ENCODE measurements around the gene COL4A2. TPM values are rescaled to one million over a fixed set of nuclear protein-coding genes. Genes with fewer than 3 reads are reported as not detected.

Gene COL4A2
- total and polyA plus RNA-seq, 4 donors, result 8.0 to 45.2 (median 40.3) TPM

GRCh38 chr13:110390567-110390966 is 83.5 kb downstream of the COL4A2 start:
- no peak overlapping the region for H3K27ac ChIP-seq (ENCODE audit: low read depth in 1 of 2, low read length in 2 of 2)
- H3K36me3 ChIP-seq (ENCODE audit: control insufficient read depth in 4 of 4, insufficient read depth in 3 of 4, low read depth in 1 of 4, low read length in 3 of 4), result no peaks in the 10 kb centered on the region
- no peak overlapping the region for H3K4me3 ChIP-seq (ENCODE audit: low read depth in 1 of 3, low read length in 3 of 3)
- no peak overlapping the region for H3K9ac ChIP-seq (ENCODE audit: low read depth in 1 of 2, low read length in 2 of 2)
- no peaks in the 10 kb centered on the region for H3K4me1 ChIP-seq (ENCODE audit: control insufficient read depth in 4 of 4, insufficient read depth in 4 of 4, low read length in 3 of 4)
- TF ChIP-seq HNF4G (IDR thresholded peaks at IDR 0.05) (no peak), HNF4A (conservative IDR thresholded peaks at IDR 0.05) (no peak)
- H3K9me3 ChIP-seq (ENCODE audit: control insufficient read depth in 4 of 4, low read length in 3 of 4), result peaks cover 0 to 4% (median 0%) of the 10 kb centered on the region in 4 donors
- H3K27me3 ChIP-seq (ENCODE audit: control insufficient read depth in 4 of 4, insufficient read depth in 4 of 4, low read length in 3 of 4), result no peaks in the 10 kb centered on the region
- no peak for DNase-seq (ENCODE audit: low spot score)
- 82% methylated on average over 5 of the region's 5 CpGs for WGBS

- TF ChIP-seq JUND (IDR thresholded peaks at IDR 0.05) (no peak), HNF4A (conservative IDR thresholded peaks at IDR 0.05) (no peak), ATF3 (IDR thresholded peaks at IDR 0.05) (no peak), SP1 (IDR thresholded peaks at IDR 0.05) (no peak), GABPA (IDR thresholded peaks at IDR 0.05 in 1 of 2, conservative IDR thresholded peaks at IDR 0.05 in 1 of 2) (no peak), CTCF (IDR thresholded peaks at IDR 0.05; ENCODE audit: low read depth, low read length, missing input control) (no peak), NR2F2 (IDR thresholded peaks at IDR 0.05) (no peak), TAF1 (conservative IDR thresholded peaks at IDR 0.05) (no peak), ZBTB33 (IDR thresholded peaks at IDR 0.05) (no peak), YY1 (IDR thresholded peaks at IDR 0.05) (no peak)
- Histone ChIP-seq H3K9me3 (ENCODE audit: control insufficient read depth in 4 of 4, low read length in 3 of 4) (peaks cover 0 to 4% (median 0%) of the 10 kb centered on the region in 4 donors), H3K36me3 (ENCODE audit: control insufficient read depth in 4 of 4, insufficient read depth in 3 of 4, low read depth in 1 of 4, low read length in 3 of 4) (no peaks in the 10 kb centered on the region), H3K27ac (ENCODE audit: low read depth in 1 of 2, low read length in 2 of 2) (no peak overlapping the region), H3K9ac (ENCODE audit: low read depth in 1 of 2, low read length in 2 of 2) (no peak overlapping the region), H3K4me3 (ENCODE audit: low read depth in 1 of 3, low read length in 3 of 3) (no peak overlapping the region), H3K27me3 (ENCODE audit: control insufficient read depth in 4 of 4, insufficient read depth in 4 of 4, low read length in 3 of 4) (no peaks in the 10 kb centered on the region), H3K4me1 (ENCODE audit: control insufficient read depth in 4 of 4, insufficient read depth in 4 of 4, low read length in 3 of 4) (no peaks in the 10 kb centered on the region)
- no peak for DNase-seq (ENCODE audit: low spot score)
- WGBS, result 96% methylated on average over 6 of the region's 6 CpGs
Observed at GRCh38 chr13:110391273-110391672, 84.2 kb downstream of the COL4A2 start.

- H3K9ac ChIP-seq (ENCODE audit: low read depth in 1 of 2, low read length in 2 of 2), result no peak overlapping the region
- H3K27ac ChIP-seq (ENCODE audit: low read depth in 1 of 2, low read length in 2 of 2), result no peak overlapping the region
- H3K4me3 ChIP-seq (ENCODE audit: low read depth in 1 of 3, low read length in 3 of 3), result no peak overlapping the region
- TF ChIP-seq CTCF (IDR thresholded peaks at IDR 0.05; ENCODE audit: low read depth, low read length, missing input control), result no peak
- TF ChIP-seq NR2F2 (IDR thresholded peaks at IDR 0.05), result no peak
- TF ChIP-seq ATF3 (IDR thresholded peaks at IDR 0.05), result no peak
- no peak for TF ChIP-seq FOXA2 (IDR thresholded peaks at IDR 0.05)
- TF ChIP-seq MAX (IDR thresholded peaks at IDR 0.05), result no peak
- TF ChIP-seq GABPA (IDR thresholded peaks at IDR 0.05 in 1 of 2, conservative IDR thresholded peaks at IDR 0.05 in 1 of 2), result no peak
- TF ChIP-seq HNF4G (IDR thresholded peaks at IDR 0.05), result no peak
- TF ChIP-seq EGR1 (IDR thresholded peaks at IDR 0.05; ENCODE audit: low read depth in 2 of 2), result no peak
- TF ChIP-seq SP1 (IDR thresholded peaks at IDR 0.05), result no peak
- no peak for TF ChIP-seq ZBTB33 (IDR thresholded peaks at IDR 0.05)
- no peak for TF ChIP-seq HNF4A (conservative IDR thresholded peaks at IDR 0.05)
- no peak for TF ChIP-seq RAD21 (IDR thresholded peaks at IDR 0.05)
- no peak for TF ChIP-seq RXRA (IDR thresholded peaks at IDR 0.05)
Observed at GRCh38 chr13:110392510-110393240, 85.6 kb downstream of the COL4A2 start.

More at GRCh38 chr13:110392510-110393240, 85.6 kb downstream of the COL4A2 start:
- H3K27me3 ChIP-seq (ENCODE audit: control insufficient read depth in 4 of 4, insufficient read depth in 4 of 4, low read length in 3 of 4), result no peaks in the 10 kb centered on the region
- DNase-seq (ENCODE audit: low spot score), result no peak
- WGBS, result 61% methylated on average over 7 of the region's 7 CpGs
- peaks cover 0 to 4% (median 0%) of the 10 kb centered on the region in 4 donors for H3K9me3 ChIP-seq (ENCODE audit: control insufficient read depth in 4 of 4, low read length in 3 of 4)
- no peaks in the 10 kb centered on the region for H3K4me1 ChIP-seq (ENCODE audit: control insufficient read depth in 4 of 4, insufficient read depth in 4 of 4, low read length in 3 of 4)
- H3K36me3 ChIP-seq (ENCODE audit: control insufficient read depth in 4 of 4, insufficient read depth in 3 of 4, low read depth in 1 of 4, low read length in 3 of 4), result no peaks in the 10 kb centered on the region

All from liver (tissue), 9 donors.